ENCODE data around the gene GTPBP6.

GTPBP6 gene

GRCh38 chrX:350534-351323, 32.1 kb upstream of the GTPBP6 start:
- no peak for DNase-seq (ENCODE audit: low read depth)
- in situ Hi-C loops (cut with HindIII; ENCODE audit: low sequenced_read_pairs): no loop called here
- H3K4me3 ChIP-seq (ENCODE audit: low read depth, low read length): no peak overlapping the region
- no peak for TF ChIP-seq CTCF (IDR thresholded peaks at IDR 0.05; ENCODE audit: low read depth, low read length, missing control alignments)

GRCh38 chrX:350148-350533, 31.5 kb upstream of the GTPBP6 start:
- H3K4me3 ChIP-seq (ENCODE audit: low read depth, low read length): no peak overlapping the region
- no peak for TF ChIP-seq CTCF (IDR thresholded peaks at IDR 0.05; ENCODE audit: low read depth, low read length, missing control alignments)
- no peak for DNase-seq (ENCODE audit: low read depth)
- in situ Hi-C loops (cut with HindIII; ENCODE audit: low sequenced_read_pairs): no loop called here

- no peak for DNase-seq (ENCODE audit: low read depth)
- H3K4me3 ChIP-seq (ENCODE audit: low read depth, low read length): no peak overlapping the region
- in situ Hi-C loops (cut with HindIII; ENCODE audit: low sequenced_read_pairs): no loop called here
- TF ChIP-seq CTCF (IDR thresholded peaks at IDR 0.05; ENCODE audit: low read depth, low read length, missing control alignments): no peak
Measured at GRCh38 chrX:349702-350101, 31.1 kb upstream of the GTPBP6 start.

- in situ Hi-C loops (cut with HindIII; ENCODE audit: low sequenced_read_pairs): no loop called here
- no peak for TF ChIP-seq CTCF (IDR thresholded peaks at IDR 0.05; ENCODE audit: low read depth, low read length, missing control alignments)
- no peak overlapping the region for H3K4me3 ChIP-seq (ENCODE audit: low read depth, low read length)
- DNase-seq (ENCODE audit: low read depth): no peak
Measured at GRCh38 chrX:349196-349595, 30.6 kb upstream of the GTPBP6 start.

- TF ChIP-seq CTCF (IDR thresholded peaks at IDR 0.05; ENCODE audit: low read depth, low read length, missing control alignments): no peak
- DNase-seq (ENCODE audit: low read depth): no peak
- in situ Hi-C loops (cut with HindIII; ENCODE audit: low sequenced_read_pairs): no loop called here
- H3K4me3 ChIP-seq (ENCODE audit: low read depth, low read length): no peak overlapping the region
Measured at GRCh38 chrX:348461-349117, 30.0 kb upstream of the GTPBP6 start.

- DNase-seq (ENCODE audit: low read depth): no peak
- in situ Hi-C loops (cut with HindIII; ENCODE audit: low sequenced_read_pairs): no loop called here
- TF ChIP-seq CTCF (IDR thresholded peaks at IDR 0.05; ENCODE audit: low read depth, low read length, missing control alignments): no peak
- no peak overlapping the region for H3K4me3 ChIP-seq (ENCODE audit: low read depth, low read length)
Measured at GRCh38 chrX:347351-348117, 28.9 kb upstream of the GTPBP6 start.
